ENCODE measurements around the gene NES. TPM values are rescaled to one million over a fixed set of nuclear protein-coding genes. Genes with fewer than 3 reads are reported as not detected.

NES gene
- polyA plus RNA-seq, 1 of the 3 experiments (the other 2 are of a cell fraction) = 15.8 TPM

DNA sequence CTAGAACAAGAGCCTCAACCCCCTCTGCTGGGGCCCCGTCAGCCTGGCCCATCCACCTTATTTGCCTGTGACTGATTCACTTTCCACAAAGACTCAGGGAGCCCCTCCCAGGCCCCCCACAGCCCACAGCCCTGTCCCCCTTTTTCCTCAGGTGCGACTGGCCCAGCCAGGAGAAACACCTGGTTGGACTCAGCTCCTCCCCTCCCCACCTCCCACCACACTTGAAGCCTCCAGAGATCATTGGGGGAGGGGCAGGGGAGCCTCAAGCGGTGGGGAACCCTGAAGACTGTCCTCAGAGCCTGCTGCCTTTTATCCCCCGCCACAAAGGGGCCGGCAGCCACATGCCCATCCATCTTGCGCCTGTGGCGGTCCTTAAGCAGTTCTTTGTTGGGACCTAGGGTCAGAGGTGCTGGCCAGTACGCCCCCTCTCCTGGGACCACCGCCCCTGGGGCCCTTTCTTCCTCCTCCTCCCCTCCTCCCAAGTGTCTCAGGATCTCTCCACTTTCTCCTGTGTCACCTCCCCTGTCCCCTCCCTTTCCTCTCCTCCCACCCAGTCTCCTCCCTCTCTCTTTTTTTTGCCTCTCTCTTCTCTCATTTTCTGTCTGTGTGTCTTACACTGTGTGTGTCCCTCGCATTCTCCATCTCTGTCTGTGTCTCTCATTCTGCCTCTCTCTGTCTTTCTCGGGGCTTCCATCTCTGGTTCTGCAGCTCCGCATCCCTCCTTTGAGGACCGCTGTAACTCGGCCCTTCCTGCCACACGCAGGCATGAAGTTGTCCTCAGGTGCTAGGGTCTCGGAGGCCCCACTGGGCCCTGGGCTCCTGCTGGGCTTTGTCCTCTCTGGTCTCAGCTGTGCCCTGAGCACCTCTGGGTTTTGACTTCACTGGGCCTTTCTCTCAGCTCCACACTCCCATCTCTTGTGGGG is 16.0 kb upstream of the NES start (continued):
- TF ChIP-seq, protein P1, sequence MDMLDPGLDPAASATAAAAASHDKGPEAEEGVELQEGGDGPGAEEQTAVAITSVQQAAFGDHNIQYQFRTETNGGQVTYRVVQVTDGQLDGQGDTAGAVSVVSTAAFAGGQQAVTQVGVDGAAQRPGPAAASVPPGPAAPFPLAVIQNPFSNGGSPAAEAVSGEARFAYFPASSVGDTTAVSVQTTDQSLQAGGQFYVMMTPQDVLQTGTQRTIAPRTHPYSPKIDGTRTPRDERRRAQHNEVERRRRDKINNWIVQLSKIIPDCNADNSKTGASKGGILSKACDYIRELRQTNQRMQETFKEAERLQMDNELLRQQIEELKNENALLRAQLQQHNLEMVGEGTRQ (IDR thresholded peaks at IDR 0.05; ENCODE audit: borderline replicate concordance, low read depth, low read length) = no peak
- TF ChIP-seq FOXM1 (IDR thresholded peaks at IDR 0.05; ENCODE audit: low read depth) = no peak

DNA sequence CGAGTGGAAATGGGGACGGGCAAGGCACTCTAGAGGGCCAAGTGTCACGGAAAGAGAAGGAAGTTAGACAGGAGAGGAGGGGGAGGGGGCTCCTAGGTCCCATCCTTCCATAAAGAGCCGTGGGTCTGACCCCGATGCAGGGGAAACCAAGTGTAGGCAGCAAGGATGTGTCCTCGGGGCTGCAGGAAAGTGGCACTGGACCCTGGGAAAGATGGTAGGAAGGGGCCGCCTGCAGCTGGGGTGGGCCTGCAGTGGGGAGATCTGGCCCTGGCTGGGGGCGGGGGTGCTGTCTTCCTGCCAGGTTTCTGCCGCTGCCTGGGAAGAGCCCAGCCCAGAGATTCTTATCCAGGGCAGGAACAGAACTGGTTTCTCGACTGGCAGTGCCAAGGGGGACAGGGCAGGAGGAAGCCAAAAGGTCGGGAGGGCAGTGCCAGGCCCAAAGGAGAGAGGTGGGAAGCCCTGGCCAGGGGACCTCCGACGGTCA is 15.3 kb upstream of the NES start:
- TF ChIP-seq NRF1 (IDR thresholded peaks at IDR 0.05; ENCODE audit: low read depth, low read length) (no peak), GATA2 (CRISPR knock-in tag; IDR thresholded peaks at IDR 0.05) (peak; percentile 88), MXI1 (IDR thresholded peaks at IDR 0.05; ENCODE audit: low read depth, low read length) (no peak), SMC3 (IDR thresholded peaks at IDR 0.05; ENCODE audit: low read depth, low read length) (no peak), RAD21 (IDR thresholded peaks at IDR 0.05; ENCODE audit: low read length) (no peak), RCOR1 (IDR thresholded peaks at IDR 0.05; ENCODE audit: low read length) (peak; percentile 39; the same call in 1 of the 2 replicates), ELF1 (IDR thresholded peaks at IDR 0.05) (no peak), FOXJ3 (CRISPR knock-in tag; IDR thresholded peaks at IDR 0.05) (peak; percentile 35; the same call in 1 of the 2 replicates), POLR2AphosphoS5 (IDR thresholded peaks at IDR 0.05; ENCODE audit: low read depth, low read length) (no peak), EP300 (IDR thresholded peaks at IDR 0.05; ENCODE audit: borderline replicate concordance in 1 of 2, low read depth in 1 of 2, low read length in 1 of 2) (peak in 1 of 2 experiments; percentile 73; a peak in 2 of 4 replicates), CHD2 (IDR thresholded peaks at IDR 0.05; ENCODE audit: low read length, partially characterized antibody) (peak; percentile 35)
- TF ChIP-seq, protein P2, sequence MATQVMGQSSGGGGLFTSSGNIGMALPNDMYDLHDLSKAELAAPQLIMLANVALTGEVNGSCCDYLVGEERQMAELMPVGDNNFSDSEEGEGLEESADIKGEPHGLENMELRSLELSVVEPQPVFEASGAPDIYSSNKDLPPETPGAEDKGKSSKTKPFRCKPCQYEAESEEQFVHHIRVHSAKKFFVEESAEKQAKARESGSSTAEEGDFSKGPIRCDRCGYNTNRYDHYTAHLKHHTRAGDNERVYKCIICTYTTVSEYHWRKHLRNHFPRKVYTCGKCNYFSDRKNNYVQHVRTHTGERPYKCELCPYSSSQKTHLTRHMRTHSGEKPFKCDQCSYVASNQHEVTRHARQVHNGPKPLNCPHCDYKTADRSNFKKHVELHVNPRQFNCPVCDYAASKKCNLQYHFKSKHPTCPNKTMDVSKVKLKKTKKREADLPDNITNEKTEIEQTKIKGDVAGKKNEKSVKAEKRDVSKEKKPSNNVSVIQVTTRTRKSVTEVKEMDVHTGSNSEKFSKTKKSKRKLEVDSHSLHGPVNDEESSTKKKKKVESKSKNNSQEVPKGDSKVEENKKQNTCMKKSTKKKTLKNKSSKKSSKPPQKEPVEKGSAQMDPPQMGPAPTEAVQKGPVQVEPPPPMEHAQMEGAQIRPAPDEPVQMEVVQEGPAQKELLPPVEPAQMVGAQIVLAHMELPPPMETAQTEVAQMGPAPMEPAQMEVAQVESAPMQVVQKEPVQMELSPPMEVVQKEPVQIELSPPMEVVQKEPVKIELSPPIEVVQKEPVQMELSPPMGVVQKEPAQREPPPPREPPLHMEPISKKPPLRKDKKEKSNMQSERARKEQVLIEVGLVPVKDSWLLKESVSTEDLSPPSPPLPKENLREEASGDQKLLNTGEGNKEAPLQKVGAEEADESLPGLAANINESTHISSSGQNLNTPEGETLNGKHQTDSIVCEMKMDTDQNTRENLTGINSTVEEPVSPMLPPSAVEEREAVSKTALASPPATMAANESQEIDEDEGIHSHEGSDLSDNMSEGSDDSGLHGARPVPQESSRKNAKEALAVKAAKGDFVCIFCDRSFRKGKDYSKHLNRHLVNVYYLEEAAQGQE (IDR thresholded peaks at IDR 0.05; ENCODE audit: low read depth, low read length) = no peak
- TF ChIP-seq, protein P3, sequence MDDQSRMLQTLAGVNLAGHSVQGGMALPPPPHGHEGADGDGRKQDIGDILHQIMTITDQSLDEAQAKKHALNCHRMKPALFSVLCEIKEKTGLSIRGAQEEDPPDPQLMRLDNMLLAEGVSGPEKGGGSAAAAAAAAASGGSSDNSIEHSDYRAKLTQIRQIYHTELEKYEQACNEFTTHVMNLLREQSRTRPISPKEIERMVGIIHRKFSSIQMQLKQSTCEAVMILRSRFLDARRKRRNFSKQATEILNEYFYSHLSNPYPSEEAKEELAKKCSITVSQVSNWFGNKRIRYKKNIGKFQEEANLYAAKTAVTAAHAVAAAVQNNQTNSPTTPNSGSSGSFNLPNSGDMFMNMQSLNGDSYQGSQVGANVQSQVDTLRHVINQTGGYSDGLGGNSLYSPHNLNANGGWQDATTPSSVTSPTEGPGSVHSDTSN (IDR thresholded peaks at IDR 0.05) = no peak
- TF ChIP-seq, protein P1 (IDR thresholded peaks at IDR 0.05; ENCODE audit: borderline replicate concordance, low read depth, low read length) = no peak; the same call in 1 of the 2 replicates
- TF ChIP-seq, protein P4, sequence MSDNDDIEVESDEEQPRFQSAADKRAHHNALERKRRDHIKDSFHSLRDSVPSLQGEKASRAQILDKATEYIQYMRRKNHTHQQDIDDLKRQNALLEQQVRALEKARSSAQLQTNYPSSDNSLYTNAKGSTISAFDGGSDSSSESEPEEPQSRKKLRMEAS (IDR thresholded peaks at IDR 0.05; ENCODE audit: low read depth) = no peak
- ChIA-PET POLR2A (interaction anchor here (1.0 to 4.3 kb wide), 3 partner anchors 9 to 19 kb away, joined by 3 to 57 read pairs (median 6); partner anchors contain the start of gene CRABP2), CTCF (interaction anchor here (4.5 to 45.5 kb wide), 6 partner anchors 13 to 235 kb away, joined by 37 to 2702 read pairs (median 148); partner anchors contain the start of genes CRABP2, ISG20L2, METTL25B and NES)
- no peaks in the 10 kb centered on the region for H3K79me2 ChIP-seq (ENCODE audit: insufficient read depth)
- no peaks in the 10 kb centered on the region for H4K20me1 ChIP-seq (ENCODE audit: insufficient read depth)
- H3K27ac ChIP-seq (ENCODE audit: low read depth in 2 of 2, low read length in 1 of 2) = peak overlapping the region in 1 of 2 experiments; percentile 86; a peak in 2 of 4 replicates
- H3K9ac ChIP-seq = no peak overlapping the region
- no peak overlapping the region for H2AFZ ChIP-seq (ENCODE audit: low read depth)
- H3K9me3 ChIP-seq = no peaks in the 10 kb centered on the region
- H3F3A ChIP-seq (replicated peaks; ENCODE audit: insufficient read depth) = peaks cover 15% of the 10 kb centered on the region
- peak; percentile 78 for DNase-seq
- H3K36me3 ChIP-seq (replicated peaks in 1 of 2; ENCODE audit: control insufficient read depth in 1 of 2, insufficient read depth in 2 of 2, low read length in 1 of 2) = no peaks in the 10 kb centered on the region
- H3K9me2 ChIP-seq = no peaks in the 10 kb centered on the region
- peak overlapping the region; percentile 41; the same call in 1 of the 2 replicates for H3K4me2 ChIP-seq
- no peaks in the 10 kb centered on the region for H3K27me3 ChIP-seq (ENCODE audit: insufficient read depth)
- no peak overlapping the region for H3K4me3 ChIP-seq (ENCODE audit: low read depth in 2 of 2, low read length in 1 of 2)
- H3K4me1 ChIP-seq (ENCODE audit: control insufficient read depth in 1 of 2, insufficient read depth in 2 of 2, low read depth in 1 of 2, low read length in 1 of 2) = peaks cover 14 to 64% of the 10 kb centered on the region in 2 experiments; a peak in 3 of 4 replicates
- WGBS (ENCODE audit: low lambda C conversion rate) = 35% methylated on average over 10 of the region's 13 CpGs

All from SK-N-SH (cell line).